CD4-positive, alpha-beta T cell (primary cell): ENCODE measurements around the gene CATSPERE. TPM values are rescaled to one million over a fixed set of nuclear protein-coding genes. Genes with fewer than 3 reads are reported as not detected.

Experiments used
- ATAC-seq: fragments of 200-7000 bp; cut with Tn5 transposase; one replicate; pipeline ENCODE4 v1.10.0; 2022; ENCODE audit warnings: mild to moderate bottlenecking; ENCODE audit not compliant: poor library complexity
- CTCF ChIA-PET: fragments of 350-600 bp; sonication (Branson Sonifier 250); formaldehyde crosslinking; loops from one replicate; lab custom pipeline; 2021; ENCODE audit warnings: antibody characterized with exemption, inconsistent platforms; lab: Charles Lee
- POLR2A ChIA-PET: fragments of 350-600 bp; sonication (Branson Sonifier 250); formaldehyde crosslinking; loops from one replicate; lab custom pipeline; 2021; ENCODE audit warnings: antibody characterized with exemption, inconsistent platforms; lab: Charles Lee
- DNase-seq, 14 experiments: peaks; one replicate each; pipeline ENCODE4 v3.0.0-alpha.2; 2013 to 2020; ENCODE audit warnings: mixed read lengths in 2 of 14
- H3K27ac ChIP-seq, 2 donors: one replicate each; pipeline versions ENCODE4 v1.5.1 to v1.7.0; 2013; ENCODE audit warnings: low read length in 2 of 2, low read depth in 1 of 2, mild to moderate bottlenecking in 1 of 2
- H3K27me3 ChIP-seq, 2 experiments: 1 replicate in 1 of 2; 2 replicates in 1 of 2; pipeline versions ENCODE4 v1.6.1 to v1.7.0; 2013; ENCODE audit warnings: low read length in 2 of 2, control low read depth in 1 of 2, mild to moderate bottlenecking in 1 of 2, moderate library complexity in 1 of 2; ENCODE audit not compliant: insufficient read depth in 2 of 2, control insufficient read depth in 1 of 2
- H3K36me3 ChIP-seq: one replicate; pipeline ENCODE4 v1.6.1; 2013; ENCODE audit warnings: low read length, control low read depth; ENCODE audit not compliant: insufficient read depth
- H3K4me1 ChIP-seq: one replicate; pipeline ENCODE4 v1.6.1; 2013; ENCODE audit warnings: low read length, control low read depth; ENCODE audit not compliant: insufficient read depth
- H3K4me3 ChIP-seq: one replicate; pipeline ENCODE4 v1.5.1; 2013; ENCODE audit warnings: mild to moderate bottlenecking, low read length, moderate library complexity
- H3K9me3 ChIP-seq, 2 experiments: 1 replicate in 1 of 2; 2 replicates in 1 of 2; pipeline versions ENCODE4 v1.6.1 to v1.7.0; 2013; ENCODE audit warnings: low read length in 2 of 2, mild to moderate bottlenecking in 2 of 2, control low read depth in 1 of 2, moderate library complexity in 1 of 2; ENCODE audit not compliant: control insufficient read depth in 1 of 2, insufficient read depth in 1 of 2
- H3K27ac Mint-ChIP-seq: one replicate; pipeline ENCODE4 v1.8.0; 2020; ENCODE audit warnings: mixed read lengths
- H3K27me3 Mint-ChIP-seq: one replicate; pipeline ENCODE4 v1.8.0; 2021; ENCODE audit warnings: mixed read lengths
- H3K36me3 Mint-ChIP-seq: one replicate; pipeline ENCODE4 v1.8.0; 2021; ENCODE audit warnings: low read depth, mixed read lengths
- H3K4me1 Mint-ChIP-seq: one replicate; pipeline ENCODE4 v1.8.0; 2021; ENCODE audit warnings: low read depth, mixed read lengths
- H3K4me3 Mint-ChIP-seq: one replicate; pipeline ENCODE4 v1.8.0; 2020; ENCODE audit warnings: mild to moderate bottlenecking, mixed read lengths
- H3K9me3 Mint-ChIP-seq: one replicate; pipeline ENCODE4 v1.8.0; 2020; ENCODE audit warnings: mixed read lengths
- CTCF ChIP-seq: fragments of 200-600 bp; IDR thresholded peaks from one replicate; pipeline ENCODE4 v1.8.0; 2022; ENCODE audit warnings: antibody characterized with exemption, mild to moderate bottlenecking
- intact Hi-C, 2 experiments: fragments of 100-400 bp; cut with DNase I in 1 of 2; cut with micrococcal nuclease in 1 of 2; formaldehyde crosslinking; loops; one replicate each; pipeline versions ENCODE4 v1.15.1 to v1.9.0; 2023 to 2025; cut with DNase I, micrococcal nuclease
- total RNA-seq, 174 experiments: library from RNA in 2 of 174; stranded (reverse) in 2 of 174; gene quantifications; one replicate each; pipeline ENCODE4 v1.2.3 and lab custom pipeline; 2021 to 2026

Gene CATSPERE
- total RNA-seq, 2 experiments from 2014 or later = 0.91 to 1.4 TPM

- no peak overlapping the region for H3K27ac Mint-ChIP-seq
- H3K9me3 Mint-ChIP-seq = no peaks in the 10 kb centered on the region
- Histone ChIP-seq H3K4me1 (no peaks in the 10 kb centered on the region), H3K9me3 (no peaks in the 10 kb centered on the region), H3K27me3 (no peaks in the 10 kb centered on the region), H3K27ac (no peak overlapping the region), H3K4me3 (no peak overlapping the region), H3K36me3 (peaks cover 57% of the 10 kb centered on the region)
- CTCF ChIA-PET = interaction anchor here (0.5 to 1.3 kb wide), 2 partner anchors 10 to 207 kb away, joined by 3 to 4 read pairs; no protein-coding TSS in a partner anchor
- no peaks in the 10 kb centered on the region for H3K27me3 Mint-ChIP-seq
- H3K36me3 Mint-ChIP-seq = peaks cover 79% of the 10 kb centered on the region
- intact Hi-C loops = no loop called here
- peaks cover 12% of the 10 kb centered on the region for H3K4me1 Mint-ChIP-seq
- DNase-seq (no peak), ATAC-seq (no peak)
- H3K4me3 Mint-ChIP-seq = no peak overlapping the region
- POLR2A ChIA-PET = interaction anchor here (0.7 to 0.9 kb wide), 2 partner anchors 26 to 227 kb away, joined by 3 read pairs; no protein-coding TSS in a partner anchor
- no peak for TF ChIP-seq CTCF
These were observed 36.3 kb upstream of the CATSPERE start for GRCh38 chr1:244424649-244425334.

- Histone ChIP-seq H3K4me3 (no peak overlapping the region), H3K9me3 (no peaks in the 10 kb centered on the region), H3K27me3 (no peaks in the 10 kb centered on the region), H3K27ac (no peak overlapping the region), H3K4me1 (no peaks in the 10 kb centered on the region), H3K36me3 (peaks cover 47% of the 10 kb centered on the region)
- H3K27me3 Mint-ChIP-seq = no peaks in the 10 kb centered on the region
- no peak for TF ChIP-seq CTCF
- intact Hi-C loops = no loop called here
- POLR2A ChIA-PET = no interaction called here
- H3K36me3 Mint-ChIP-seq = peaks cover 72% of the 10 kb centered on the region
- DNase-seq = no peak
- H3K4me1 Mint-ChIP-seq = peaks cover 12% of the 10 kb centered on the region
- H3K27ac Mint-ChIP-seq = no peak overlapping the region
- no peak overlapping the region for H3K4me3 Mint-ChIP-seq
- ATAC-seq = no peak
- CTCF ChIA-PET = interaction anchor here (0.8 kb wide), 1 partner anchor 8 kb away, joined by 3 read pairs; no protein-coding TSS in a partner anchor
- no peaks in the 10 kb centered on the region for H3K9me3 Mint-ChIP-seq
These were observed 33.4 kb upstream of the CATSPERE start for GRCh38 chr1:244427647-244428046.

GRCh38 chr1:244429818-244430217, 31.3 kb upstream of the CATSPERE start:
- Mint-ChIP-seq H3K4me3 (no peak overlapping the region), H3K36me3 (peaks cover 64% of the 10 kb centered on the region), H3K27me3 (no peaks in the 10 kb centered on the region), H3K4me1 (peaks cover 12% of the 10 kb centered on the region), H3K27ac (no peak overlapping the region), H3K9me3 (no peaks in the 10 kb centered on the region)
- Histone ChIP-seq H3K4me3 (no peak overlapping the region), H3K9me3 (no peaks in the 10 kb centered on the region), H3K27ac (no peak overlapping the region), H3K27me3 (no peaks in the 10 kb centered on the region), H3K4me1 (no peaks in the 10 kb centered on the region), H3K36me3 (peaks cover 46% of the 10 kb centered on the region)
- TF ChIP-seq CTCF = no peak
- ChIA-PET CTCF (no interaction called here), POLR2A (no interaction called here)
- intact Hi-C loops = no loop called here
- DNase-seq = no peak
- no peak for ATAC-seq
